AG08395 (cell line): ENCODE results near the gene GULP1.
"Not testable (repeated sequence)": the region's sequence is repeated elsewhere in the genome, so short reads cannot be mapped to it uniquely, and the experiment has no call there.

Source experiments
- DNase-seq: peaks from one replicate; pipeline ENCODE4 v3.0.0; 2012; ENCODE audit warnings: mixed read lengths, low spot score

GULP1 gene

DNA sequence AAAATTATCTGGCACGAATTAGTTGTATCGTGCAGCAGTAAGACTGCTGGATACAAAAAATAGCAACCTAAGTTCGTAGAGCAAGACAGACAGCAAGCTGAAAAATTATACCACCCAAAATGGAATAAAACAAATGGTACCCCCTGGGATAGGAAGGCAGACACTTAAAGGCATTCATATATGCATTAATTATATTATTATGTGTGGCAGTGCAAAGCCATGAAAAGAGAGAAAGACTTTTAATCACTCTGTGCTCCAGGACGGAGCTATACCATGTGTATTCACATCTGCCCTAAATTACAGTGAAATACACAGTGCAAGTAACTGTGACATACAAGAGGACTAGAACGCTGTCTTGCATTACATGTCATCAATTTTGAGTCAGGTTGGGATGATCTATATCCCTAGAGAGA is 235.9 kb downstream of the GULP1 start:
- no peak for DNase-seq

DNA sequence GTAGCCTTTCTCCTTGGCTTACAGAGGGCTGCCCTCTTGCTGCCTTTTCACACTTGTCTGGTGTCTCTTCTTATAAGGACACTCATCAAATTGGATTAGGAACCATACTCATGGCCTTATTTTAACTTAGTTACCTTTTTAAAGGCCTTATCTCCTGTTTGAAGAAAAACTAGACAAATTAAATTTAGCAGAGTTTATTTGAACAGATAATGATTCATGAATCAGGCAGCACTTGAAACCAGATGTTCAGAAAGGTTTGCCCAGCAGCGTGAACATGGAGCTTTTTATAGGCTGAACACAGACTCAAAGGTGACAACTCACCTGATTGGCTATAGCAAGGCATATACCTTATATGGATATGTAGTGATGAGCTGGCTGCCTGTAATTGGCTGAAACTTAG is 238.0 kb downstream of the GULP1 start:
- DNase-seq: no peak

DNA sequence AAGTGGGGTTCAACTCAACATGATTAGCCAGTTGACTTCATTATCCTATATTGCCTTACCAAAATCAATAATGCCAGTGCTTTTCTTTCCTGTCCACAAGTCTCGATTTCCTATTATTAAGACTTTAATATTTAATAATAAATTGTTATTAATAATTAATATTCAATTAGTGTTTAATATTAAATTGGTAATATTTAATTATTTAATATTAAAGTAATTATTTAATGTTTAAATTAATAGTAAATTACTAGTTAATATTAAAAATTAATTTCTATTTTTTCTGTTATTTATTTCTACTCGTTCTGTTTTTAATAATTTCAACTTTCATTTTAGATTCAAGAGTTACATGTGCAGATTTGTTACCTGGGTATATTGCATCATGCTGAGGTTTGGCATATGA is 243.2 kb downstream of the GULP1 start:
- DNase-seq: no peak

DNA sequence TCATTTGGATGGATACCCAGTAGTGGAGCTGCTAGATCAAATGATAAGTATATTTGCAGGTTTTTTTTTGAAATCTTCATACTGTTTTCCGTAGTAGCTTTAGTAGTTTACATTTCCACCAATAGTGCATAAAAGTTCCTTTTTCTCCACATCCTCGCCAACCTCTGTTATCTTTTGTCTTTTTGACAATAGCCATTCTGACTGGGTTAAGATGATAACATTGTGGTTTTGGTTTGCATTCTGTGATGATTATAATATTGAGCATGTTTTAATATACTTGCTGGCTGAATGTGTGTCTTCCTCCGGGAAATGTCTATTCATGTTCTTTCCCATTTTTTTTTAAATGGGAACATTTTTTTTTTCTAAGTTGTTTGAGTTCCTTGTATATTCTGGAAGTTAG is 260.0 kb downstream of the GULP1 start:
- DNase-seq: no peak

DNA sequence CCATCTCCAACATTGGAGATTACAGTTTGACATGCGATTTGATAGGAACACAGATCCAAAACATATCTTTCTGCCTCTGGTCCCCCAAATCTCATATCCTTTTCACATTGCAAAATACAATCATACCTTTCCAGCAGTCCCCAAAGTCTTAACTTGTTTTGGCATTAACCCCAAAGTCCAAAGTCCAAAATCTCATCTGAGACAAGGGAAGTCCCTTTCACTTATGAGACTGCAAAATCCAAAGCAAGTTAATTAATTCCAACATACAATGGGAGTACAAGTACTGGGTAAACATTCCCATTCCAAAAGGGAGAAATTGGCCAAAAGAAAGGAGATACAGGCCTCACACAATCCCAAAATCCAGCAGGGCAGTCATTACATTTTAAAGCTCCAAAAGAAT is 265.4 kb downstream of the GULP1 start:
- no peak for DNase-seq

DNA sequence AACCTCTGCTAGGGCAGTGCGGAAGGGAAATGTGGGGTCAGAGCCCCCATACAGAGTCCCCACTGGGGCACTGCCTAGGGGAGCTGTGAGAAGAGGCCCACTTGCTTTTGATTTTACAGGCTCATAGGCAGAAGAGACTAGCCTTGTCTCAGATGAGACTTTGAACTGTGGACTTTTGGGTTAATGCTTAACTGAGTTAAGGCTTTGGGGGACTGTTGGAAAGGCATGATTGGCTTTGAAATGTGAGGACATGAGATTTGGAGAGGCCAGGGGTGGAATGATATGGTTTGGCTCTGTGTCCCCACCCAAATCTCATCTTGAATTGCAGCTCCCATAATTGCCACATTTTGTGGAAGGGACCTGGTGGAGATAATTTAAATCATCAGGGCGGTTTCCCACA is 267.8 kb downstream of the GULP1 start:
- DNase-seq: not testable (repeated sequence)

DNA sequence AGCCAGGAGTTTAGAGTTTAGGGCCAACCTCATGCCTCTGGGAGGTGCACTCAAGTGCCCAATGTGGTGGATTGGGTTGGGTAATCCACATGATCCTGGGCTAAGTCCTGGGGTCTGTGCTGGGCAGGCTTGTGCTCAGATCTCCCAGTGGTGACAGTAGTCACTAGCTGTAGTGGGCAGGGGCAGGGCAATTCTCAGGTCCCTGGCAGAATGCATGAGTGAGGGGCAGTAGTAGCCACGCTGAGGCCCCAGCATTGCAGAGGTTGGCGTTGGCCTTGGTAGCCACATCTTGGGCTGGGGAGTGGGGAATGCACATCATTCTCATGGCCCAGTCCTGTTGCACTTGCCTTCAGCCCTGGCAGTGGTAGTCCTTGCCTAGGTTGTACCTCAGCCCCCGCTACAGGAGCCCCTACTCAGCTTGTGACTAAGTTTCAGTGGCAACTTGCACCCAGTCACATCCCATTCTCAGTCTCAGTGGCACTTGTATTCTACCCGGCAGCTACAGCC is 269.9 kb downstream of the GULP1 start:
- DNase-seq: no peak

DNA sequence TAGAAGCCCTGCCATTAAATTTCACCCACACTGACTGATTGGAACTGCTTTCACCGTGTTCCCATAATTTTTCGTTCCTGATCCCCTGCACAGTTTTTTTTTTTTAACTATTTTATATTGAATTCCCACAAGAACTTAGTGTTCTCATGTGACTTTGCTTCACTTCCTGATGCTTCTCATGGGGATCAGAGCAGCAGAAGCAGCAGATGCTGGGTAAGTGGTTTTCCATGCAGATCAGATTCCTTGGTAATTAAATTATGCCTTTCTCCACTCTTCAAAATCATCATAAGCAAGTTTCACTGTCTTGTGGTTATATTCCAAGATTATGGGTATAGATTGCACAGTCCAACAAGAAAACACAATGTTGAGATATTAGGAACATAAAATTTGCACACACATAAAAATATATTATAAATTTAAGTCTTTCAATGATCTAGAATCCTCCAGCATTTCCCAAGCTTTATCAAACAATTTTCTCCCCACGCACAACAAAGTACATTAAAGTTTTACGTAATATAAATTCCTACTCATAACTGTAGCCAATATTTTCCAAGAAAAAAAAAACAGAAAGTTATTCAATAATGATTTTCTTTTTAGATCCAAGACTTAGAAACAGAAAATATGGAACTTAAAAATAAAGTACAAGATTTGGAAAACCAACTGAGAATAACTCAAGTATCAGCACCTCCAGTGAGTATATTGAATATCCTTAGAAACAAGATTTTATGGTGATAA is 277.9 kb downstream of the GULP1 start:
- no peak for DNase-seq

DNA sequence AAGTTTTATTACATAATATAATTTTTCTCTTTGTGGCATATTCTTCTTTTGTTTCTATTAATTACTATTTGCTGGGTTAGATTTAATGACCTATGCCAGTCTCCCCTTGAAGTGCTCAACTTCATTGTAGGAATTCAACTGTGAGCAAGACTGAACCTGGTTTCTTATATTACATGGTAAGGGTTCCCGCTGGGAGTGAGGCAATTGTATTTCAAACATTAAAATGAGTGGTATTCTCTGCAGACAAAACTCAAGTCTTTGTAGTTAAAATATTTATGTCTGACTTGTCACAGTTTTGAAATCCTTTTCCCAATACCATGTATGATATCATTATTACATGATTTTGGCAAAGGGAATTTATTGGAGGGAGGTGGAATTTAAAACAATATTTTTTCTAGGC is 278.7 kb downstream of the GULP1 start:
- DNase-seq: no peak

DNA sequence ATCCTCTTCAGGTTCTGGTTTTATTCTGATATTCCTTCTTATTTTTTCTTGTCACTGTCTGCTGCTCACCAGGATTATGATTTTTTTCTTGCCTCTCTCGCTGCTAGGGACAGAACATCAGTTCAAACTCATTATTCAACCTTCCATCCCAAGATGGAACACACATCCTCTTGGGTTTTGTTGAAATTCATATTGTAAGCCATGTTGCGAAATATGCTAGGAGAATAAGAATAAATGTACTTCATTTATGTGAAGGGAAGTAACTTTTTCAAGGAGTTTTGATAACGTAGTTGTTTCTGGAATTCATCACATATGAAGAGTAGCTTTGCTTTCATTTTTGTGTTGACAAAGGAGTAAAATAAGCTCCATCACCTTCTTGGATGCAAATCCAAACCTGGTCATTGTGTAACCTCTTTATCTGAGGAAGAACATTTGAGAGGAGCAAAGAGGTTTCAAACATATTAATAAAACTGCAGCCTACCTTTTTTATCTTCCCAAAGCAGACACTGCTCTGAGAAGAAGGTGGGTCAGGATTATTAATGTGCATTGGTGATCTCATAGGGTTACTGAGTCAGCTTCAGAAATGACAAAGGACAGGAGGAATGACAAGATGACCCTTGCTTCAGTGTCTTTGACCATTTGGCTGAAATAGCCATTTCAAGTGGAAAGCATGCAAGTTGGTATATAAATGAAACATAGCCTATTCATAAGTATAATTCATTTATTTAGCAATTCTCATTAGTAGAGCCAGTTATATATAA is 280.0 kb downstream of the GULP1 start:
- DNase-seq: no peak

DNA sequence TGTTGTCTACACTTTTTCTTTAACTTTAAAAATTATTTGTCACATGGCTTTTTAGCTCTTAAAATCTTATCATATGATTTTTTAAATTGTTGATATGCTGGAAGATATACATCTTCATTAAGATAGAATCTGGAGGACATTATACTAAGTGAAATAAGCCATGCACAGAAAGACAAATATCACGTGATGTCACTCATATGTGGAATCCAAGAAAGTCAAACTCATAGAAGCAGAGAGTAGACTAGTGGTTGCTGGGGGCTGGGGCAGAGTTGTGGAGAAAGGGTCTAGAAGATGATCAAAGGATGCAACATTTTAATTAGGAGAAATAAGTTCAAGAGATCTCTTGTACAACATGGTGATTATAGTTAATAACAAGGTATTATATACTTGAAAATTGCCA is 280.9 kb downstream of the GULP1 start:
- DNase-seq: no peak

DNA sequence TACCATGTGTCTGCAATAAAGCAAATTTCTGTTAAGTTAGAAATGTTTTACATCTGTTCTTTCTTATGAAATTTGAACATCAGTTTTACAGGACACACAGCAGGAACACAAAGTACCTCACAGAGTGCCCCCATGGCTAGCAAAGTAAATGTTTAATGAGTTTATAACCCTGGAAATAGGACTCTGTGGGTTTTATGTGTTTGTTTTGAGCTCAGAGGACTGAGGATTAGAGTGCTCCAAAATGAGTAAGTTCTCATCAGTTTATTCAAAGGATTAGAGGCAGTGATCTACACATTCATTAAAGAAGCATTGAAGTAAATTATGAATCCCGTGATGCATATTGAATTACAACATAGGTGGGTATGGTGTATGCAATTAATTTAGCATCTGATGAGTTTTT is 281.8 kb downstream of the GULP1 start:
- DNase-seq: no peak

DNA sequence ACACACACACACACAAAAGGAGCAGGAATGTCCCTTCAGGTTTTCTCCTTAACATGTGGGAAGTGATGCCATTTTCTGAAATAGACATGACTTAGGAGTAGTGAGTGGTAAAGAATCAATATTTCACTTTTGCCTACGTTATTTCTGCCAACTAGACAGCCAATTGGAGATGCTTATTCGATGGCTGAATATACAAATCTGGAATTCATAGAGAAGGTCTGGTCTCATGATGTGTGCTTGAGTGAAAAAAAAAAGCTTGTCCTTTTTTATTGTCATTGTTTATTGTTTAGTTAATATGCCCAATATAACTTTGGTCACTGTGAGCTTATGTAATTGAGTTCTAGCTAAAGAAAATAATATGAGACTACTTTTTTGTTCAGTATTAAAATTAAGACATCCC is 284.3 kb downstream of the GULP1 start:
- DNase-seq: no peak

DNA sequence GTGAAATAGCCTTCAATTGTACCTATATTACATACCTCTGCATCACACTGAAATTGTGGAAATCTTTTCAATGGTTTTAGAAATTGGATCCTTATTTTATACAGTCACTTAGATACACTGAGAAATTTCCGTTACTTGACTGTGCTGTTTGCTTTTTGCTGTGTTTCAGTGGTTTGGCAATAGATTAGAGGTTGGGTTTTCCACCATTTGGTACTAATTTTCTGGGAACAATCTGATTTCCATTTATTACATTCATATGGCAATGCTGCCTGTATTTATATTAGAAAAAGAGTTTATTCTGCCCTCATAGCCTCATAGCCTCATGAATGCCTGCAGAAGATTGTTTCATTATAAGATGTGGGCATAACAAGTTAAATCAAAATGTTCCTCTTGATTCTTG is 285.0 kb downstream of the GULP1 start:
- peak; percentile 14 for DNase-seq

DNA sequence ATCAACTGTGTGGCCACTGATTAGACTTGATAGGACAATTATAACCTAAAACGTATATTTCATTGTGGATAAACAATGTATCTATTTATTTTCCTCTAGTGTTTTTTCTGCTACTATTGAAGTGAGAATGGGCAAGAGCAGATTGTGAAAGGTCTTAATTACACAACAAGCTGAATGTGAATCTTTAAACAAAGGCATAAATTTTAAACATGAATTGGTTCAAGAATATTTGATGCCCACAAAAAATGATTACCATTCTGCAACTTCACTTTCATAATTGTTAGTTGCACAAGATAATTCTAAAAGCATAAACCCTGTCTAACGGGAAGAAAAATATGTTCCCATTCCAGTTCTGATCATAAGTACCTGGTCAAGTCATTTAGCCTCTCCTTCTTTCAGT is 285.6 kb downstream of the GULP1 start:
- no peak for DNase-seq

DNA sequence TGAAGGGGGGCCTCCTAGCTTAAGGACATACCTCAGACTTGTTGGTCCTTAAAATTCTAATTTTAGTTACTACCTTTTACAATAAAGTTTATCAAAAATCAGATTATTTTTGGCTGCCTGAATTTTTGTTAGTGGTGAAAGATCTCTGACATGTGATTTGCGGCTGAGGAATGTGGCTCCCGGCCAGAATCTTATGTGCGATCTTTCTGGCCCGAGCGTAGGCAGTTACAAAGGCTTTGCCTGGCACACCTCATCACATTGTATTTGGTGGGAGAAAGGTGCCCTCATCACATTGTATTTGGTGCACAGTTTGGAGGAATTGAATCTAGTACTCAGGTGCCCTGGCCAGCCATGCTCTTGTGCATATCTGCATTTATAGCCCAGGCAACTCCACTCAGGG is 289.1 kb downstream of the GULP1 start:
- no peak for DNase-seq

DNA sequence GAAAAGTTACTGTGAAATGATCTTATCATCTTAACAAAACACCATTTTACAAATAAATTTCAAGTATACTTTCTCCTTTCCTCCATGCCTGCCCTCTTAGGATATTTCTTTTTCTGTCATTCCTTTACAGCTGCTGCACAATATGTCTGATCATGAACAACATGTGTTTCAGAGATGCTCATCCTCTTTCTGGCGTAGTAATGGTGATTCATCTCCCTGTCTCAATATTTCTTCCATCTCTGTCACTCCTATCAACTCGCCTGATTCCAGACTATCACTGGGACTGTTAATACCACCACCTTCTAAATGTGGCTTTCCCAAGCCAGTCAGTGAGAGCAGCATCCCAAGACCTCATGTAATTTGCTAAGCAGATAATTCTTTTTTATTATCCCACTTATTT is 290.5 kb downstream of the GULP1 start:
- DNase-seq: no peak

DNA sequence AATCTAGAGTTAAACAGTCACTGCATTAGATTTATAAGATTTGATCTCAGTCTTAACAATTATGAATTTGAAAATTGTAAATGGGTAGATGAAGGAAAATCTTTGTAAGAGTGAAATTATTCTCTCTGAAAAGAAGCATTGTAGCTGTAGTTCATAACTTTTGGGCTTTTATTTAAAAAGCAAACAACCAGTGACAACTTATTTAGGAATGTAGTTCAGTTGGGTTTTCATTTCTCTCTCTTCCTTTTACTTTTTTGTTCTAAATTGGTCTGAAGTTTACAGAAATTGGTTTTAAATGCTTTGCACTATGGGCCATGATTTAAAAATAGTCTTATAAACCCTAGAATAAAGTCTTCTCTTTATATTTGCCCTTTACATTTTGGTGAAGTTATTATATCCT is 296.6 kb downstream of the GULP1 start:
- no peak for DNase-seq

DNA sequence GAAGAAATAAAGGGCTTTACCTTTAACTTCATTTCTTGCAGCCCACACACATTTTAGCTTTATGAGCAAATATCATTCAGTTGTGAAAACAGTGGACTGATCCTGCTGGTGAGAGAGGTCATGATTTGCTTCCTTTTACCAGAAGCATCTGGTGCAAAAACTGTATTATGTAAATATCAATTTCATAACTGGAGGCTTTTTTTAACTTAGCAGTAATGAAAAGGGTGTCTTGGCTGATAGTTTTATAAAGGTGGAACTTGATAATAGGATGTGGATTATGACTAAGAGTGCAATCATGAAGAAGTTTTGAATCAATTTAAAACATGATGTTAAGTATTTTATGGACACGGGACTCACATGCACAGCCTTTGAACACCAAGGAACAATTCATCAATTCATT is 304.4 kb downstream of the GULP1 start:
- no peak for DNase-seq

DNA sequence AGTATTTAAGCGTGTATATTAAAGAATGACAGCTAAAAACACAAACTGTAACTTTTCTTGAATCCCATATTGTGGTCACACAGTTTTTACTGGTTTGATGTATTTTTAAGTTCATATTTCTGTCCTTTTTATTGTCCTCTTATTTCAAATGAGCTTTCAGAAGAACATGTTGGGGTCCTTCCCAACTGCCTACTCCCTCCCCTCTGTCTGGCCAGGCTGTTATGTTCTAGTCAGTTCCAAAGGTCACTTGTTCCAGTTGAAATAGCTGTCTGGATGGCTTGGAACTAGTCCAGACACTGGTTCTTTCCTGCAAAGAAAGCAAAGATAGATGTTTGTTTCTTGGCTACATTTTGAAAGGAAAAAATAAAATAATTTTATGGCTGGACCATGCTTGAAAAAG is 306.9 kb downstream of the GULP1 start:
- no peak for DNase-seq

DNA sequence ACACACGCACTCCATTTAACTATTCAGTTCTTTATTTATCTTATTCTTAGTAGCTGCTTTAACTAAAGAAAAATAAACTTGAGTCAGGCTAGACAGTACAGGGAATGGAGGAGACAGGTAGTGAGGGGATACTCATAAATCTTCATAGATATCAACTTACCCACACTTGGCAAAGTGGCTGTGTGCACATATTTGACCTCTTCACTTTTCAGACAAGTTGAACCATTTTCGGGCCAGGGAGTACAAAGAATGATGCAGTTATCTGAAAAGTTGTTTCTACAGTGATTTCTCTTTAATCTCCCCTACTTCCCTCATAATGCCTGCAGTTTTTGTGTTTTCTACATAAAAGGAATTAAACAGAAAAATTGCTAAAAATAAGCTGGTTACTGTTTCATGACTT is 307.5 kb downstream of the GULP1 start:
- no peak for DNase-seq

DNA sequence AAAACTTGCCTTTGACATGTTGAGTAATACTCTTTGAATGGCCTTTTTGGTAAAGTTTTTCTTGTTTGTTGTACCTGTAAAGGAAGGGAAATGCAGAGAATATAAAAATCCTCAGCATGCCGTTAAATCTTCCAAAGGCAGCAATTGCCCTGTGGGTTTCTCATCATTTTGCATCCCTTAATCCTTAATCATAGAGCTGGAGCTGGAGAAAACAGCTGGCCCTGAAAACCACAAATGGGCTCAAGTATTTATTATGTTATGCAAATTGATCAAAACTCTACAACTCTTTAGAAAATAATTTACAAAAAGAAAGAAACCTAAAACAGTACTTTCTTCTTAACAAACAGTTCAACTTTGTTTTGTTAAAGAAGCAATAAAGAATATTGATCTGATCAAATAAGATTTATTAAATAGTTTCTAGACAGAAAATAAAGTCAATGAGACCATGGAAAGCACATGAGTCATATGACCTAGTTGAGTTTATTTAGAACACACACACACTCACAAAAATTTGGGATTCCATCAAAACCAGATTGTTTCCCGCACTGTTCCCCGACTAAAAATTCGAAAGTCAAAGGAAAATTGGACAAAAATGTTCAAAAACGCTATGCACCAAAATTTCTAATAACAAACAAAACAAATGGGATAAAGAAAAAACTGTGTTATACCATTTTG is 309.0 kb downstream of the GULP1 start:
- peak; percentile 55 for DNase-seq

DNA sequence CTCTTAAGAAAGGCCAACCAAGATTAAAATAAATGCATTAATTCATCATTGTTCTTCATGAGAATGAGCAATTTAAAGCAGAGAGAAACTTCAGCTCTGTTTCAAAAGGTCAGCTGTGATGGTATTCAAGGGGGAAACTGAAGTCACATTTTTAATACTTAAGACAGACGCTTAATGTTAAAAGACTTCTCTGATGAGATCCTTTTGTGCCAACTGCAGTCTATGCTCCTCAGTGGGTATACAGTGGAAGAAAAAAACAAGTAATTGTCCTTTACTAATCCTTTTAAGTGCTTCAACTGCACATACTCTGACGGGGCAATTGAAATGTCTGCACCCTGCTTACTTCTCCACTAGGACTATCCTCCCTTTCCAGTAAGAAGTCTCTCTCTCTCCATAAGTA is 309.7 kb downstream of the GULP1 start:
- no peak for DNase-seq
